D721Med (cell line): ENCODE data around the gene RIMKLB.

Experiments used
- DNase-seq: peaks from one replicate; pipeline ENCODE4 v3.0.0; 2011; ENCODE audit warnings: low spot score; ENCODE audit not compliant: insufficient read length
- FAIRE-seq: peaks from 2 replicates; lab custom pipeline; 2011; peaks lifted over from hg19 to GRCh38; lab: Jason Lieb, UNC
- CTCF ChIP-seq: IDR thresholded peaks from 2 replicates; pipeline ENCODE4 v1.5.1; 2012; ENCODE audit warnings: mild to moderate bottlenecking, control low read depth; ENCODE audit not compliant: insufficient read depth; ENCODE audit errors: missing control alignments

The RIMKLB gene

GRCh38 chr12:8689681-8690080, 8.1 kb upstream of the RIMKLB start:
- TF ChIP-seq CTCF, result no peak
- DNase-seq, result no peak
- no peak for FAIRE-seq

GRCh38 chr12:8692573-8692972, 5.2 kb upstream of the RIMKLB start:
- no peak for TF ChIP-seq CTCF
- FAIRE-seq (no peak), DNase-seq (no peak)

GRCh38 chr12:8695116-8695515, 2.7 kb upstream of the RIMKLB start:
- no peak for FAIRE-seq
- no peak for TF ChIP-seq CTCF

GRCh38 chr12:8696442-8697090, 1.2 kb upstream of the RIMKLB start:
- DNase-seq, result no peak
- no peak for TF ChIP-seq CTCF
- no peak for FAIRE-seq

More at GRCh38 chr12:8695116-8695515, 2.7 kb upstream of the RIMKLB start:
- DNase-seq, result no peak

- no peak for DNase-seq
- no peak for TF ChIP-seq CTCF
- FAIRE-seq, result no peak
Observed at GRCh38 chr12:8697120-8697475, 693 bp upstream of the RIMKLB start.

- TF ChIP-seq CTCF, result no peak
- DNase-seq, result no peak
- FAIRE-seq, result no peak
Observed at GRCh38 chr12:8698132-8698851, 501 bp downstream of the RIMKLB start.

- DNase-seq (no peak), FAIRE-seq (no peak)
- no peak for TF ChIP-seq CTCF
Observed at GRCh38 chr12:8698879-8699278, 1.1 kb downstream of the RIMKLB start.
